HG03196 (cell line): ENCODE results near the gene UIMC1.
"Not testable (repeated sequence)": the region's sequence is repeated elsewhere in the genome, so short reads cannot be mapped to it uniquely, and the experiment has no call there.

Experiments
- ATAC-seq: cut with Tn5 transposase; IDR thresholded peaks from one replicate; pipeline ENCODE4 v1.9.1; 2021; ENCODE audit not compliant: unreplicated experiment

The UIMC1 gene

GRCh38 chr5:177008716-177009115 is 2.1 kb upstream of the UIMC1 start:
- ATAC-seq, result no peak

DNA sequence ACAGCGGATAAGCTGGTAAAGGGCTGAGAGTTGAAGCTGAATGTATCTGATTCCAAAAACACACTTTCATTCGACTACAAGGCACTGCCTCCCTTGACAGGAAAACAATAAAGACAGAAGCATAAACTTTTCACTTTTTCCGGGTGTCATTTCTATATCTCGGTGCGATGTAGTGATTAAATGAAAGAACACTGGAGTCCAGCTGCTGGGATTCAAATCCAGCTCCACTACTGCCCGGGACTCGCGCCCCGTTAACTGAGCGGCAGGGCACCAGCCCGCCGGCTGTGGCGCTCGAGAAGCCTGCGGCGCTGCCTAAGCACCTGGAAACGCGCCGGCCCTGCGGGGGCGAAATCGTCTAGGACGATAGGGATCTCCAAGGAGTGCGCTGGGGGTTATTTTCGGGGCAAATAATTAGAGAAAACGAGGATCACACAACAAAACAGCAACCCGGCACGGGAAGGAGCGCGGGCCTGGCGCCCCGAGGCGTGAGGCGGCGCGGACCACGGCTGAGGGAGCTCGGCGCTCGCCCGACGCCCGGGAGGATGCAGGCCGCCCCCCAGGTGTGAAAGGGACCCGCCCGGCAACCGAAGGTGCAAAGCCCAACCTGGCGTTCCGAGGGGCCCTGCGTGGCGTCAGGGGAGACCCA is 837 bp downstream of the UIMC1 start:
- ATAC-seq, result peak; percentile 52

GRCh38 chr5:177004961-177005360 is 1.6 kb downstream of the UIMC1 start:
- ATAC-seq, result no peak

GRCh38 chr5:177003649-177004048 is 2.9 kb downstream of the UIMC1 start:
- ATAC-seq, result no peak

DNA sequence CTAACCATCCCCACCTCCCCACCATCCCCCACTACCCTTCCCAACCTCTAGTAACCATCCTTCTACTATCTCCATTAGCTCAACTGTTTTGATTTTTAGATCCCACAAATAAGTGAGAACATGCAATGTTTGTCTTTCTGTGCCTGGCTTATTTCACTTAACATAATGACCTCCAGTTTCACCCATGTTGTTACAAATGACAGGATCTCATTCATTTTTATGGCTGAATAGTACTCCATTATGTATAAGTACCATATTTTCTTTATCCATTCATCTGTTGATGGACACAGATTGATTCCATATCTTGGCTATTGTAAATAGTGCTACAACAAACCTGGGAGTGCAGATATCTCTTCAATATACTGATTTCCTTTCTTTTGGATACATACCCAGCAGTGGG is 7.1 kb downstream of the UIMC1 start:
- not testable (repeated sequence) for ATAC-seq

GRCh38 chr5:176998828-176999227 is 7.8 kb downstream of the UIMC1 start:
- ATAC-seq, result no peak

- no peak for ATAC-seq
Measured at GRCh38 chr5:176996780-176997179, 9.8 kb downstream of the UIMC1 start.

GRCh38 chr5:176995896-176996767 is 10.4 kb downstream of the UIMC1 start:
- no peak for ATAC-seq

GRCh38 chr5:176995122-176995490 is 11.5 kb downstream of the UIMC1 start:
- ATAC-seq, result no peak

- no peak for ATAC-seq
Measured at GRCh38 chr5:176994460-176995121, 12.0 kb downstream of the UIMC1 start.

GRCh38 chr5:176993081-176993480 is 13.5 kb downstream of the UIMC1 start:
- not testable (repeated sequence) for ATAC-seq

- no peak for ATAC-seq
Measured at GRCh38 chr5:176987583-176987982, 19.0 kb downstream of the UIMC1 start.

- ATAC-seq, result no peak
Measured at GRCh38 chr5:176986280-176986679, 20.3 kb downstream of the UIMC1 start.

- peak; percentile 68 for ATAC-seq
Measured at GRCh38 chr5:176985516-176985915, 21.1 kb downstream of the UIMC1 start.

DNA sequence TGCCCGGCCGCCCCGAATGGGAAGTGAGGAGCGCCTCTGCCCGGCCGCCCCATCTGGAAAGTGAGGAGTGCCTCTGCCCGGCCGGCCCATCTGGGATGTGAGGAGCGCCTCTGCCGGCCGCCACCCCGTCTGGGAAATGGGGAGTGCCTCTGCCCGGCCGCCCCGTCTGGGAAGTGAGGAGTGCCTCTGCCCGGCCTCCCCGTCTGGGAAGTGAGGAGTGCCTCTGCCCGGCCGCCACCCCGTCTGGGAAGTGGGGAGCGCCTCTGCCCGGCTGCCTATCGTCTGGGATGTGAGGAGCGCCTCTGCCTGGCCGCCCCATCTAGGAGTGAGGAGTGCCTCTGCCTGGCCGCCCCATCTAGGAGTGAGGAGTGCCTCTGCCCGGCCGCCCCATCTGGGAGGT is 22.4 kb downstream of the UIMC1 start:
- not testable (repeated sequence) for ATAC-seq

- ATAC-seq, result not testable (repeated sequence)
Measured at GRCh38 chr5:176983593-176983992, 23.0 kb downstream of the UIMC1 start.

DNA sequence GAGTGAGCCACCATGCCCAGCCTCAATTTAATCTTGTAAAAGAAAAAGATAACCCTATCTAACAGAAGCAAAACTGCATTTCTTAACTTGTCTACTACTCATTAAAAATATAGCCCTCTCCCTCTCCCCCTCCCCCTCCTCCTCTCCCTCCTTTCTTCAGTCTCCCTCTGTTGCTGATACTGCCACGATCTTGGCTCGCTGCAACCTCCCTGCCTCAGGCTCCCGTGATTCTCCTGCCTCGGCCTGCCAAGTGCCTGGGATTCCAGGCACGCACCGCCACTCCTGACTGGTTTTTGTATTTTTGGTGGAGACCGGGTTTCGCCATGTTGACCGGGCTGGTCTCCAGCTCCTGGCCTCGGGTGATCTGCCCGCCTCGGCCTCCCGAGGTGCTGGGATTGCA is 23.5 kb downstream of the UIMC1 start:
- ATAC-seq, result not testable (repeated sequence)

GRCh38 chr5:176980818-176981217 is 25.8 kb downstream of the UIMC1 start:
- ATAC-seq, result no peak

DNA sequence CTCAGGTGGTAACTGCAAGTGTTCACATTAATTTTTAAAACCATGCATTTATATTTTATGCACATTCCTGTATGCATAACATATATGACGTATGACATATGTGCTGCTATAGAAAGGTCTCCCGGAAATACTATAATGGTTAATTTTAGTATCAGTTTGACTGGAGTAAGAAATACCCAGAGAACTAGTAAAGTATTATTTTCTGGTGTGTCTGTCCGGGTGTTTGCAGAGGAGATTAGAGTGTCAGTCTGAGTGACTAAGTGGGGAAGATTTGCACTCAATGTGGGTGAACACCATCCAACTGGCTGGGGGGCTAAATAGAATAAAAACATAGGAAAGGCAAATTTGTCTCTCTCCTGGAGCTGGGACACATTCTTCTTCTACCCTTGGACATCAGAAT is 26.9 kb downstream of the UIMC1 start:
- no peak for ATAC-seq

GRCh38 chr5:176965633-176966032 is 40.9 kb downstream of the UIMC1 start:
- ATAC-seq, result no peak

DNA sequence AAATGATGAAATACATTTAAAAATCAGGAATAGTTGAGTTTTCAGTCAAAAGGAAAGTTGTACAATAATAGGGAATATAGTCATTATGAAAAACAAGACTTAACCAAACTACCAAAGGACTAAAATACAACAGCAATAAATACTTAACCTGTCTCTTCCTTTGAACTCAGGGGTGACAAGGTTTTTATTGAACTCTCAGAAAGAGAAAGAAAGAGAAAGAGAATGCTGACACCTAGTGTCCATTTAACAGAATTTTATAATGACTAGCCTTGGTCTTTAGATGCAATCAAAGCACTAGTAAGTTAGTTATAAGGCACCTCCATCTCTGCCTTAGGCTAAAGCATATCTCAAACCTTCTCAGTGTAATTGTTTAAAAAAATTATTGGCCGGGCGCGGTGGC is 47.5 kb downstream of the UIMC1 start:
- no peak for ATAC-seq

GRCh38 chr5:176956756-176957155 is 49.8 kb downstream of the UIMC1 start:
- ATAC-seq, result no peak
